Measurements from ENCODE around the gene HOXC13. TPM values are rescaled to one million over a fixed set of nuclear protein-coding genes. Genes with fewer than 3 reads are reported as not detected.
A peak's percentile ranks its signal among the peaks of the same experiment; 100 is the strongest.

Gene HOXC13
- total RNA-seq, 2 experiments from 2014 or later: not detected

DNA sequence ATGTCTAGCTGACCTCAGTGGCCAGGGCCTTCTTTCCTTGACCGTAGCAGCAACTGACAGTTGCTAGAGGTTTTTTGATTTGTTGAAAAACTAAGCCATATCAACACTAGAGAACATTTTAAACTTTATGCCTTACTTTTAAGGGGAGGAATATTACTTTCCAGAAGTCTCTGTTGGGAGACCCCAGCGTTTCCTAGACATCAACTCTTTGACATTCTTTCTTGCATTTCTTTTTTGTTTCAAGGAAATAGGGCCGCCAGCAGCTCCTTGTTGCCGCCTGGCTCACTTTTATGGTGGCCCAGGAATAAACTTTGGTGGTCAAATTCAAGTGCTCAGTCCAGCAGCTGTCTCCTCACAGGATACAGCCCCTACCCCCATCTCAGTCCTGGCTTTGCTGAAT lies 31.8 kb downstream of the HOXC13 start:
- Mint-ChIP-seq H3K27me3 (peaks cover 84% of the 10 kb centered on the region), H3K4me3 (no peak overlapping the region), H3K27ac (no peak overlapping the region), H3K9me3 (no peaks in the 10 kb centered on the region), H3K4me1 (ENCODE audit: low read depth) (peaks cover 29% of the 10 kb centered on the region), H3K36me3 (peaks cover 3% of the 10 kb centered on the region)
- no peak for DNase-seq
- ChIA-PET POLR2A (no interaction called here), CTCF (no interaction called here)
- intact Hi-C loops (cut with micrococcal nuclease): loop anchor here (2.0 kb wide), 1 partner anchor 14 kb away; no protein-coding TSS in a partner anchor

DNA sequence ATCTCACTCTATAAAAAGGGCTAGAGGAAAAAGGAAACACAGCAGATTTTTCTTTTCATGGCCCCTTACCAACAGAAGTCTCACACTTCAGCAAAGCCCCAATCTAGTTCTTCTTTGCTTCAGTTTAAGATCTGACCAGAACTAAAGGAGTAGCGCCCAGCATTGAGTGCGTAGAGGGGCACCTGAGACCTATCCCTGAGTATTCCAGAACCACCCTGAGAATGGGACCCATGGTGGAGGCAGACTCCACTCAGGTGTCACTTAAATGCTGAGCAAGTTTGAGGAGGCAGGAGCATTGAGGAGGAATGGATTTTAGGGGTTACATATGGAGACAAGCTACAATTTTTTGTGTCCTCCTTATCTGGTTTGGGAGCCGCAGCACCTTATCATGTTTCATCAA lies 32.5 kb downstream of the HOXC13 start:
- no peak overlapping the region for H3K4me3 Mint-ChIP-seq
- peaks cover 83% of the 10 kb centered on the region for H3K27me3 Mint-ChIP-seq
- POLR2A ChIA-PET: no interaction called here
- no peaks in the 10 kb centered on the region for H3K9me3 Mint-ChIP-seq
- no peak overlapping the region for H3K27ac Mint-ChIP-seq
- DNase-seq: no peak
- CTCF ChIA-PET: interaction anchor here (1.0 to 1.8 kb wide), 2 partner anchors 14 to 245 kb away, joined by 3 read pairs; partner anchors contain the start of gene HOXC10
- peaks cover 27% of the 10 kb centered on the region for H3K4me1 Mint-ChIP-seq (ENCODE audit: low read depth)
- intact Hi-C loops (cut with micrococcal nuclease): loop anchor here (2.0 kb wide), 1 partner anchor 14 kb away; no protein-coding TSS in a partner anchor
- peaks cover 8% of the 10 kb centered on the region for H3K36me3 Mint-ChIP-seq

DNA sequence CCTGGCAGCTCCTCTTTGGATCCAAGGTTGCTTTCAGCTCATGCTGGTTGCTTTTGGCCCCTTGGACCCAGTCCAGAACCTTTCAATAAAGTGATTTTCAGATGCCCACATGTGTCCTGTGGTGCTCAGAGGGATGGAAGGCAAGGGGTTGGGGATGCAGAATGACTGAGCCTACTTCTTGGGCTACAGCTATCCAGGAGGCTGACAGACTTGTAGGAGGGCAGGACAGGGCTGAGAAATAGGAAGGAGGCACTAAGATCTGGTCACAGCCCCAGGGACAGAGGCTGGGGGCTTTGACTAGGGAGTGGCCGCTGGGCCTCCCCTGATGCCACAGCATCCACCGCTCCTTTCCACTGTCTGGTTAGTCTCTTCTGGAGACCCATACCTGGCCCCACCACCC lies 33.1 kb downstream of the HOXC13 start:
- POLR2A ChIA-PET: no interaction called here
- Mint-ChIP-seq H3K36me3 (peaks cover 8% of the 10 kb centered on the region), H3K27ac (no peak overlapping the region), H3K4me3 (no peak overlapping the region), H3K9me3 (no peaks in the 10 kb centered on the region), H3K27me3 (peaks cover 83% of the 10 kb centered on the region), H3K4me1 (ENCODE audit: low read depth) (peaks cover 22% of the 10 kb centered on the region)
- DNase-seq: no peak
- intact Hi-C loops (cut with micrococcal nuclease): loop anchor here (2.0 kb wide), 1 partner anchor 15 kb away; no protein-coding TSS in a partner anchor
- CTCF ChIA-PET: interaction anchor here (1.0 to 1.8 kb wide), 3 partner anchors 13 to 244 kb away, joined by 3 read pairs; partner anchors contain the start of gene HOXC10

DNA sequence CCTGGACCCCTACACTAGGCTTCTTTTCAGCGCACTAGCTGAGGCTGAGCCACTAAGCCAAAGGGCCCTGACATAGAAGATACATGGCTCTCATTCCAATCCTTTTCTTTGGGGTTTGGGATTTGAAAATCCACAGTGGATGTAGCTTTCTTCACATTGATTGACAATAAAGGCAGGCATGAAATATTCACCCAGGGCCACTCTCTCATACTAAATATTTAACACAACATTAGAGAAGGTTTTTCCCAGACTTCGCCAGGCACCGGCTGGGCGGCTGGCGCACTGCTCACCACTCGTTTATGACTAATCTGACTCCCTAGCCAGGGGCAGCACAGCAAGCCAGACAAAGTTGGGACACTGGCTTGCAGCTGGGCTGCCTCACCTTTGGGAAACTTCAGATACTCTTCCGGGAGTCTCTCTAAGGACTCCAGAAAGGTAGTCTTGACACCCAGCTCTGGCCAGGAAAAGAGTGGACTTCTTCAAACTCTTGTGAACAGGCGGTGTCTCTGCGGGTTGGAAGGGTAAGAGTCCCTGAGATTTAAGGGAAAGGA lies 33.6 kb downstream of the HOXC13 start:
- no peak overlapping the region for H3K4me3 Mint-ChIP-seq
- CTCF ChIA-PET: interaction anchor here (1.2 to 1.8 kb wide), 2 partner anchors 13 to 44 kb away, joined by 3 read pairs; partner anchors contain the start of gene HOXC10
- H3K27ac Mint-ChIP-seq: no peak overlapping the region
- peaks cover 83% of the 10 kb centered on the region for H3K27me3 Mint-ChIP-seq
- intact Hi-C loops (cut with micrococcal nuclease): no loop called here
- POLR2A ChIA-PET: no interaction called here
- H3K4me1 Mint-ChIP-seq (ENCODE audit: low read depth): peaks cover 20% of the 10 kb centered on the region
- peaks cover 8% of the 10 kb centered on the region for H3K36me3 Mint-ChIP-seq
- H3K9me3 Mint-ChIP-seq: no peaks in the 10 kb centered on the region
- no peak for DNase-seq

DNA sequence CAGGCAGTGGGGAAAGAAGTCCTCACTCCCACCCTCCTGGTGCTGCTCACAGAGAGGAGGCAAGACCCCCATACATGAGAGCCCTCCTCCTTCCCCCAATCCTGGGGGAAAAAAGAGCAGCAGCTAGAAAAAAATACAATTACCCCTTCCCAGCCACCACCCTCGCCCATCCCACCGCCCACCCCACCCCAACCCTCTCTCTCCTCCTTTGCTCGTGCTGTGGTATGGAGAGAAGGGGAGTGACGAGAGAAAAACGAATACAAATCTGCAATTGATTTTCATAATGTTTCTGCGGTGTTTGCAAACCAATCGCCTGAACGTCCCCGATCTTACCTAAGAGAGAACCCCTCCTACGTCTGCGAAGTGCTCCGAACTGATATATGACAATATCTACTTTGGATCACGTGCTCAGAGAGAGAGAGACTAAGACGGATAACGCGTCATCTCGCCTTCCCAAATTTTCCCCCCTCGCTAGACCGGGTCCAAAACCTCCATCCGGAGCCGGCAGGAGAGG lies 34.1 kb downstream of the HOXC13 start, which contains the start of gene HOXC11:
Gene HOXC11, plus strand, starts transcription at position 405 of the 514 bp plus-strand sequence. CDS start 116 bp downstream, outside the sequence.
- intact Hi-C loops (cut with micrococcal nuclease): no loop called here
- Mint-ChIP-seq H3K9me3 (no peaks in the 10 kb centered on the region), H3K36me3 (peaks cover 8% of the 10 kb centered on the region), H3K27me3 (peaks cover 83% of the 10 kb centered on the region), H3K4me1 (ENCODE audit: low read depth) (peaks cover 20% of the 10 kb centered on the region), H3K4me3 (peak within 1 kb of the TSS; percentile 30), H3K27ac (peak within 1 kb of the TSS; percentile 4)
- DNase-seq: no peak
- ChIA-PET CTCF (interaction anchor here (0.6 to 1.8 kb wide), 3 partner anchors 12 to 463 kb away, joined by 3 read pairs; partner anchors contain the start of gene HOXC10), POLR2A (no interaction called here)

DNA sequence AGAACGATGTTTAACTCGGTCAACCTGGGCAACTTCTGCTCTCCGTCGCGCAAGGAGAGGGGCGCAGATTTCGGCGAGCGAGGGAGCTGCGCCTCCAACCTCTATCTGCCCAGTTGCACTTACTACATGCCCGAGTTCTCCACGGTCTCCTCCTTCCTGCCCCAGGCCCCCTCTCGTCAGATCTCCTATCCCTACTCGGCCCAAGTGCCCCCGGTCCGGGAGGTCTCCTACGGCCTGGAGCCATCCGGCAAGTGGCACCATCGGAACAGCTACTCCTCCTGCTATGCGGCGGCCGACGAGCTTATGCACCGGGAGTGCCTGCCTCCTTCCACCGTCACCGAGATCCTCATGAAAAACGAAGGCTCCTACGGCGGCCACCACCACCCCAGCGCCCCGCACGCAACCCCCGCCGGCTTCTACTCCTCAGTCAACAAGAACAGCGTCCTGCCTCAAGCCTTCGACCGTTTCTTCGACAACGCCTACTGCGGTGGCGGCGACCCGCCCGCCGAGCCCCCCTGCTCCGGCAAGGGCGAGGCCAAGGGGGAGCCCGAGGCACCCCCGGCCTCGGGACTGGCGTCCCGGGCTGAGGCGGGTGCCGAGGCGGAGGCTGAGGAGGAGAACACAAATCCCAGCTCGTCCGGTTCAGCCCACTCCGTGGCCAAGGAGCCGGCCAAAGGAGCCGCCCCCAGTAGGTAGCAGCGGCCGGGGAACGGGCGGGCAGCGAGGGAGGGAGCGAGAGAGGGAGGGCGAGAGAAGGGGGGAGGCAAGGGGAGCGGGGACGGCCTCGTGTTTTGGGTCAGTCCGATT lies 34.8 kb downstream of the HOXC13 start:
- DNase-seq: no peak
- H3K27ac Mint-ChIP-seq: peak overlapping the region; percentile 4

DNA sequence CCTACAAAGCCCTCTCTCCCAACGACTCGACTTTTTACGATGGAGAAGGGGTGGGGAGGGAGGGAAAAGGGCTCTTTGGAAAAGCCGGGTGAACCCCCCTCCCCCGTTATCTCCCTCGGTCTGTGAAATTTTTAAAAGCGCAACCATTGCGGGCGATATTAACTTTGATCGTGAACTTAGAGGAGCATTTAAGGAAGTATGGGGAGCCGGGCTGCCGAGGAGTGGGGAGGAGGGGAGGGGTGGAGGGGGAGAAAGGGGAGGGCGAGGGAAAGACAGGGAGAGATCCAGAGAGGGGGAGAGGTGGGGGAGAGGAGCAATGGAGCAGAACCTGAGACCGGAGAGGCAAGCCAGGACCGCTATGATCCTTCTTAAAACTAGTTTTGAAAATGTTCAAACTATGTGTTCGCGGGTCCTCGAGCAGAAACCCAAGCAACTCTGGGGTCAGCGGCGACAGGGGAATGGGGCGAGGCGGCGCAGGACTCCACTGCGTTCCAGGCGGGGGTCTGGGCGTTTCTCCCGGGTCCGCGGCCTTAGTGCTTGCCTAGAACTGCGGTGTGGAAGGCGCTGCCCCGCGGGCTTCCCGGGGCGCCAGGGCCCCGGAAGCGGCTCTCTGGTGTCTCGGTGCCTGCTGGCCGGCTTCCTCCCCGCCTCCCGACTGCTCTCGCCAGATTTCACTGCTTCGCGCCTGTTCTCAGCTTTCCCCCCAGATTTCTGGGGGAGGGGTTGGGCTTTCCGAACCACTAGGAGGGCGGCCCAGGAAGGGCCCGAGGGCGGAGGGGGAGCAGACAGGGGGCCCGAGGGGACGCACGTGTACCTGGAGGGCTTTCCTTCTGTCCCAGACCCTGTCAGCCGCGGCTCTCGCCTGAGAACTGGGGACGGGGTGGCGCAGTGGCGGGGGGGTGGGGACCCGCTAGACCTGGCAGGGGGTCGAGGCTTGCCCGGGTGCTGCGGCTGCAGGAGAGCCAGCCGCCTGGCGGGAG lies 35.7 kb downstream of the HOXC13 start, which contains the start of gene HOTAIR:
Gene HOTAIR, minus strand, starts transcription at position 871 of the 980 bp plus-strand sequence.
- Mint-ChIP-seq H3K9me3 (no peaks in the 10 kb centered on the region), H3K4me3 (peak within 1 kb of the TSS; percentile 50), H3K27ac (peak within 1 kb of the TSS; percentile 50), H3K4me1 (ENCODE audit: low read depth) (peaks cover 22% of the 10 kb centered on the region), H3K36me3 (peaks cover 8% of the 10 kb centered on the region), H3K27me3 (peaks cover 84% of the 10 kb centered on the region)
- CTCF ChIA-PET: no interaction called here
- POLR2A ChIA-PET: no interaction called here
- peak; percentile 45 for DNase-seq
- intact Hi-C loops (cut with micrococcal nuclease): loop anchor here (2.0 kb wide), 1 partner anchor 14 kb away; no protein-coding TSS in a partner anchor

More for the DNA sequence above, 34.8 kb downstream of the HOXC13 start:
- POLR2A ChIA-PET: no interaction called here
- intact Hi-C loops (cut with micrococcal nuclease): loop anchor here (2.0 kb wide), 1 partner anchor 15 kb away; no protein-coding TSS in a partner anchor
- Mint-ChIP-seq H3K36me3 (peaks cover 8% of the 10 kb centered on the region), H3K9me3 (no peaks in the 10 kb centered on the region), H3K4me1 (ENCODE audit: low read depth) (peaks cover 22% of the 10 kb centered on the region), H3K27me3 (peaks cover 82% of the 10 kb centered on the region), H3K4me3 (peak overlapping the region; percentile 30)
- CTCF ChIA-PET: interaction anchor here (0.6 kb wide), 1 partner anchor 464 kb away, joined by 3 read pairs; no protein-coding TSS in a partner anchor

DNA sequence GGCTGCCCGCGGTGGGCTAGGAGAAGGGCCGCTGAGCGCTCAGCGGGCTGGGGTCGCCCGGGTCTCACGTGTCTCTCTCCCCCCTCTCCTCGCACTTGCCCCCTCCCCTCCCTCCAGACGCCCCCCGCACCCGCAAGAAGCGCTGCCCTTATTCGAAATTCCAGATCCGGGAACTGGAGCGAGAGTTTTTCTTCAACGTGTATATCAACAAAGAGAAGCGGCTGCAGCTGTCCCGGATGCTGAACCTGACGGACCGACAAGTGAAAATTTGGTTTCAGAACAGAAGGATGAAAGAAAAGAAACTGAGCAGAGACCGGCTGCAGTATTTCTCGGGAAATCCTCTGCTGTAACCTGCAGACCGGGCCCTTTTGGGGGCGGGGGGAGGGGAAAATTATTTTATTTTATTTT lies 36.4 kb downstream of the HOXC13 start:
- DNase-seq: no peak
- ChIA-PET POLR2A (interaction anchor here (1.2 kb wide), 1 partner anchor 209 kb away, joined by 3 read pairs; no protein-coding TSS in a partner anchor), CTCF (interaction anchor here (0.6 to 1.8 kb wide), 2 partner anchors 10 to 214 kb away, joined by 3 to 5 read pairs; partner anchors contain the start of genes HOXC10 and SMUG1)
- H3K36me3 Mint-ChIP-seq: peaks cover 8% of the 10 kb centered on the region
- intact Hi-C loops (cut with micrococcal nuclease): loop anchor here (2.0 kb wide), 1 partner anchor 14 kb away; no protein-coding TSS in a partner anchor
- H3K9me3 Mint-ChIP-seq: no peaks in the 10 kb centered on the region
- H3K27me3 Mint-ChIP-seq: peaks cover 85% of the 10 kb centered on the region
- H3K4me1 Mint-ChIP-seq (ENCODE audit: low read depth): peaks cover 22% of the 10 kb centered on the region
- H3K4me3 Mint-ChIP-seq: no peak overlapping the region
- H3K27ac Mint-ChIP-seq: no peak overlapping the region

DNA sequence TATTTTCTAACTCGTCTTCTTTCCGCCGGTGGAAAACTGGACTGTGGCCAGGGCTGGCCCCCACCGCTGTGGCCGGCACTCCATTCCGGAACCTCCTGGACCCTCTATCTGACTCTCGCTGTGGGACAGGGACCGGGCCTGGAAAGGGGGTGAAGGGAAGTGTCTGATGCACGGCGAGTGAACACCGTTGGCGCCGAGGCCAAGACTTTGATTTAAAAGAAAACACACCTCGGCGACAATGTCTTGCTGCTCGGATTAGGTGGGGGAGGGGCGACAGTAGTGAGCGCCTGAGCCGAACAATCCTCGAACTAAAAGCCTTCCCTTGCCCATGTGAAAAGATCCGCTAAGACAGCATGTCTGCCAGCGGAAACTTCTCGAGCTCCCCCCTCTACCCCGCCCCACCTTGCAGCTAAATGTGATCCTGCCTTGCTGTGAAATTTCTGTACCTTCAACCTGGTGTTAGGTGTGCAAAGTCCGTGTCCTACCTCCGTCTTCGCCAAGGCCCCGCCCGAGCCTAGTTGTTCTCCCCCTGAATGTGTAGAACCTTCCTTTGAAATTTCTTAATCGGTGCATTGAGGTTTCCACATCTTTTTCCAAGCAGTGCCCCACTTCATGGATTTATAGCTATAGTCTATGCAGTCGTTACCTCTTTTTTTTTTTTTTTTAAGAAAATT lies 37.0 kb downstream of the HOXC13 start:
- H3K4me1 Mint-ChIP-seq (ENCODE audit: low read depth): peaks cover 22% of the 10 kb centered on the region
- DNase-seq: no peak
- POLR2A ChIA-PET: interaction anchor here (1.2 kb wide), 1 partner anchor 209 kb away, joined by 3 read pairs; no protein-coding TSS in a partner anchor
- no peaks in the 10 kb centered on the region for H3K9me3 Mint-ChIP-seq
- H3K36me3 Mint-ChIP-seq: peaks cover 8% of the 10 kb centered on the region
- H3K27me3 Mint-ChIP-seq: peaks cover 86% of the 10 kb centered on the region
- peak overlapping the region; percentile 50 for H3K4me3 Mint-ChIP-seq
- CTCF ChIA-PET: interaction anchor here (0.6 to 1.8 kb wide), 2 partner anchors 10 to 213 kb away, joined by 3 to 5 read pairs; partner anchors contain the start of genes HOXC10 and SMUG1
- intact Hi-C loops (cut with micrococcal nuclease): loop anchor here (2.0 kb wide), 1 partner anchor 13 kb away; no protein-coding TSS in a partner anchor
- peak overlapping the region; percentile 50 for H3K27ac Mint-ChIP-seq

DNA sequence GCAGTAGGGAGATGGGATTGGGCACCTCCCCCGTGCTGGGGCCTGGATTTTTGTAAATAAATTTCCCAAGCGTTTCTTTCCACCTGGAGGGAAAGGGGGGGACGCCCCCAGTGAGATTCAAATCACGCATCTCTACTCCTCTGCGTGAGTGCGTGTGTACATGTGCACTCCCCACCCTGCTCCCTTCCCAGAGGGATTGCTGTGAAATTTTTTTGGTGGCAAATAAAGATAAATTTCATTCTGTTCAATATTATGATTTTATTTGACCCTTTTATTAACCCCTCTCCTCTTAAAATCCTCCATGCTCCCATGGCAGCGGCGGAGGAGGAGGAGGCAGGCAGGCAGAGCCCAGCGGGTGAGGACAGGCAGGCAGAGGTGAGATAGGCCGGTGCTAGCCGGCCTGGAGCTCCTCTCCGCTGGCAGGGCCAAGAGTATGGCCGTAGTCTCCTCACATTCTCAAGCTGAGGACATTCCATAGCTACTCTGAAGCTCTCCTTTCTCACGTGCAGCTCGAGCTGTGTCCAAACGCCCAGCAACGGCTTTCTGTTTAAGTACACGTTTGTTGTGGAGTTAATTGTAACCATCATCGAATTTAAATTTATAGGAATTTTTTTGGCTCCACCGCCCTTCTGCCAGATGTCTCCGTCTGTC lies 37.7 kb downstream of the HOXC13 start:
- POLR2A ChIA-PET: interaction anchor here (1.2 kb wide), 1 partner anchor 208 kb away, joined by 3 read pairs; no protein-coding TSS in a partner anchor
- no peak for DNase-seq
- Mint-ChIP-seq H3K27me3 (peaks cover 86% of the 10 kb centered on the region), H3K36me3 (peaks cover 8% of the 10 kb centered on the region), H3K4me3 (no peak overlapping the region), H3K27ac (no peak overlapping the region), H3K4me1 (ENCODE audit: low read depth) (peaks cover 22% of the 10 kb centered on the region), H3K9me3 (no peaks in the 10 kb centered on the region)
- CTCF ChIA-PET: interaction anchor here (0.7 to 1.8 kb wide), 3 partner anchors 9 to 10 kb away, joined by 3 to 5 read pairs (median 3); partner anchors contain the start of gene HOXC10
- intact Hi-C loops (cut with micrococcal nuclease): no loop called here

All from activated CD4-positive, alpha-beta memory T cell treated with anti-CD3 and anti-CD28 coated beads for 36 hours (primary cell).